ENCODE measurements around the gene OR2AG2. TPM values are rescaled to one million over a fixed set of nuclear protein-coding genes. Genes with fewer than 3 reads are reported as not detected.

OR2AG2 gene
- total RNA-seq, 2 experiments from 2014 or later: 0.29 to 0.45 TPM

GRCh38 chr11:6782720-6783119 lies 10.9 kb upstream of the OR2AG2 start, which contains the start of gene OR2AG1:
Gene OR2AG1 (plus strand): TSS chr11:6783020. CDS start chr11:6785038, 2,018 bp downstream.
- Mint-ChIP-seq H3K27ac (no peak within 1 kb of the TSS), H3K36me3 (ENCODE audit: low read depth) (no peaks in the 10 kb centered on the region), H3K9me3 (no peaks in the 10 kb centered on the region), H3K4me1 (ENCODE audit: low read depth) (no peaks in the 10 kb centered on the region), H3K27me3 (no peaks in the 10 kb centered on the region), H3K4me3 (no peak within 1 kb of the TSS)
- intact Hi-C loops (cut with micrococcal nuclease): no loop called here
- ATAC-seq: no peak
- POLR2A ChIA-PET: no interaction called here
- DNase-seq: no peak
- no peak for TF ChIP-seq CTCF (IDR thresholded peaks at IDR 0.05)
- CTCF ChIA-PET: interaction anchor here (1.1 kb wide), 3 partner anchors 28 to 30 kb away, joined by 3 to 6 read pairs (median 3); no protein-coding TSS in a partner anchor

GRCh38 chr11:6780829-6781228 lies 9.1 kb upstream of the OR2AG2 start:
- Mint-ChIP-seq H3K9me3 (no peaks in the 10 kb centered on the region), H3K27ac (no peak overlapping the region), H3K36me3 (ENCODE audit: low read depth) (no peaks in the 10 kb centered on the region), H3K27me3 (peaks cover 2% of the 10 kb centered on the region), H3K4me1 (ENCODE audit: low read depth) (no peaks in the 10 kb centered on the region), H3K4me3 (no peak overlapping the region)
- intact Hi-C loops (cut with micrococcal nuclease): no loop called here
- DNase-seq (no peak), ATAC-seq (no peak)
- ChIA-PET POLR2A (no interaction called here), CTCF (interaction anchor here (0.7 to 1.3 kb wide), 2 partner anchors 23 to 32 kb away, joined by 3 to 4 read pairs; no protein-coding TSS in a partner anchor)
- TF ChIP-seq CTCF (IDR thresholded peaks at IDR 0.05): no peak

- POLR2A ChIA-PET: no interaction called here
- Mint-ChIP-seq H3K4me1 (ENCODE audit: low read depth) (no peaks in the 10 kb centered on the region), H3K27ac (no peak overlapping the region), H3K36me3 (ENCODE audit: low read depth) (no peaks in the 10 kb centered on the region), H3K27me3 (peaks cover 2% of the 10 kb centered on the region), H3K9me3 (no peaks in the 10 kb centered on the region), H3K4me3 (no peak overlapping the region)
- TF ChIP-seq CTCF (IDR thresholded peaks at IDR 0.05): no peak
- intact Hi-C loops (cut with micrococcal nuclease): no loop called here
- DNase-seq: no peak
- CTCF ChIA-PET: interaction anchor here (0.6 to 1.3 kb wide), 4 partner anchors 20 to 269 kb away, joined by 3 to 6 read pairs (median 4); no protein-coding TSS in a partner anchor
- ATAC-seq: no peak
Measured at GRCh38 chr11:6778518-6778917, 6.7 kb upstream of the OR2AG2 start.

- Mint-ChIP-seq H3K27ac (no peak overlapping the region), H3K9me3 (no peaks in the 10 kb centered on the region), H3K4me1 (ENCODE audit: low read depth) (peaks cover 13% of the 10 kb centered on the region), H3K4me3 (no peak overlapping the region), H3K27me3 (peaks cover 5% of the 10 kb centered on the region), H3K36me3 (ENCODE audit: low read depth) (no peaks in the 10 kb centered on the region)
- ChIA-PET CTCF (interaction anchor here (0.7 to 8.0 kb wide), 18 partner anchors 8 to 379 kb away, joined by 3 to 367 read pairs (median 6); no protein-coding TSS in a partner anchor), POLR2A (interaction anchor here (0.9 kb wide), 1 partner anchor 30 kb away, joined by 3 read pairs; no protein-coding TSS in a partner anchor)
- ATAC-seq: peak; percentile 84
- intact Hi-C loops (cut with micrococcal nuclease): loop anchor here (1.0 to 2.0 kb wide), 3 partner anchors 19 to 55 kb away; no protein-coding TSS in a partner anchor
- peak; percentile 84 for TF ChIP-seq CTCF (IDR thresholded peaks at IDR 0.05)
- peak; percentile 82 for DNase-seq
Measured at GRCh38 chr11:6757373-6757967, 14.3 kb downstream of the OR2AG2 start.

GRCh38 chr11:6755953-6756347 lies 15.8 kb downstream of the OR2AG2 start:
- Mint-ChIP-seq H3K27me3 (peaks cover 2% of the 10 kb centered on the region), H3K36me3 (ENCODE audit: low read depth) (no peaks in the 10 kb centered on the region), H3K4me3 (no peak overlapping the region), H3K4me1 (ENCODE audit: low read depth) (peaks cover 13% of the 10 kb centered on the region), H3K27ac (no peak overlapping the region), H3K9me3 (no peaks in the 10 kb centered on the region)
- ChIA-PET POLR2A (interaction anchor here (1.4 to 1.5 kb wide), 2 partner anchors 9 to 15 kb away, joined by 3 to 9 read pairs; no protein-coding TSS in a partner anchor), CTCF (interaction anchor here (0.7 to 8.0 kb wide), 21 partner anchors 10 to 377 kb away, joined by 3 to 367 read pairs (median 6); partner anchors contain the start of gene MRPL17)
- no peak for DNase-seq
- intact Hi-C loops (cut with micrococcal nuclease): loop anchor here (2.0 kb wide), 1 partner anchor 53 kb away; no protein-coding TSS in a partner anchor
- no peak for ATAC-seq
- TF ChIP-seq CTCF (IDR thresholded peaks at IDR 0.05): no peak
